ENCODE measurements around the gene SPRING1.
A peak's percentile ranks its signal among the peaks of the same experiment; 100 is the strongest.

SPRING1 gene

DNA sequence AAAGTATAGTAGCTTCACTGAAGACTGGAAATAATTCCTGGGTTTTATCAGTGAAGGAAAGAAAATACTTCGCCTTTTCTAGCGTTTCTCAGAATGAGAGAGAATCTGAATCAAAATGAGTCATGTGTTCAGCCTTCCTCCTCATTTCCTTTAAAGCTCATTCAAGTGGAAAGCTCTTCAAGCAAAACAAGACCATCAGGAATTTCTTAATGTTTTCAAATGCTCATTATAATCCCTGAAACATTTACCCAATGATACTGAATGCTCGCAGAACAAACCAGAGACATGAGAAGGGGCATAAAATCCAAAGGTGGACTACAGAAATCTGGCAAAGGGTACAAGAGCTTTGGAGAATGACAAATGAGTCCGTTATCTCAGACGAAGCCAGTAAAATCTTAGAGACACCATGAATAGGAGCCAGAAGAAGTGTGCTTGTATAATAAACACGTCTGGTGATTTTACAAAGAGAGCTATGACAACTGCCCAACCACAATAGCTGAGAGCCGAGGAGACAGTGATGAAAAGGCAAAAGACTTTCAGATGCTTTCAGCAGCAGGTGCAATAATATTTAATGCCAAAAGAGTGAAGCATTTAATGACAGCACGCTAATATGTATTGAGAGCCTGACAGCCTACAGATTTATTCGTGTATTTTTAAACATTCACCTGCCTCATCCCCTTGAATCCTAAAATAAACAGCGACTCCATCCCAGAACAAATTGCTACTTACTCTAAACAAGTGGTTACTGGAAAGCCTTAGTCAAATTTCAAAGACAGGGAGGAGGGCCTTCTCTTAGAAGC, 19.0 kb downstream of the SPRING1 start:
- FAIRE-seq, result no peak
- TF ChIP-seq POLR2A (IDR thresholded peaks at IDR 0.05; ENCODE audit: low read depth, low read length) (no peak), TAF1 (IDR thresholded peaks at IDR 0.05; ENCODE audit: borderline replicate concordance, low read depth, low read length) (no peak), POLR2AphosphoS5 (IDR thresholded peaks at IDR 0.05; ENCODE audit: low read depth, low read length) (no peak)
- DNase-seq (ENCODE audit: insufficient read length), result no peak

DNA sequence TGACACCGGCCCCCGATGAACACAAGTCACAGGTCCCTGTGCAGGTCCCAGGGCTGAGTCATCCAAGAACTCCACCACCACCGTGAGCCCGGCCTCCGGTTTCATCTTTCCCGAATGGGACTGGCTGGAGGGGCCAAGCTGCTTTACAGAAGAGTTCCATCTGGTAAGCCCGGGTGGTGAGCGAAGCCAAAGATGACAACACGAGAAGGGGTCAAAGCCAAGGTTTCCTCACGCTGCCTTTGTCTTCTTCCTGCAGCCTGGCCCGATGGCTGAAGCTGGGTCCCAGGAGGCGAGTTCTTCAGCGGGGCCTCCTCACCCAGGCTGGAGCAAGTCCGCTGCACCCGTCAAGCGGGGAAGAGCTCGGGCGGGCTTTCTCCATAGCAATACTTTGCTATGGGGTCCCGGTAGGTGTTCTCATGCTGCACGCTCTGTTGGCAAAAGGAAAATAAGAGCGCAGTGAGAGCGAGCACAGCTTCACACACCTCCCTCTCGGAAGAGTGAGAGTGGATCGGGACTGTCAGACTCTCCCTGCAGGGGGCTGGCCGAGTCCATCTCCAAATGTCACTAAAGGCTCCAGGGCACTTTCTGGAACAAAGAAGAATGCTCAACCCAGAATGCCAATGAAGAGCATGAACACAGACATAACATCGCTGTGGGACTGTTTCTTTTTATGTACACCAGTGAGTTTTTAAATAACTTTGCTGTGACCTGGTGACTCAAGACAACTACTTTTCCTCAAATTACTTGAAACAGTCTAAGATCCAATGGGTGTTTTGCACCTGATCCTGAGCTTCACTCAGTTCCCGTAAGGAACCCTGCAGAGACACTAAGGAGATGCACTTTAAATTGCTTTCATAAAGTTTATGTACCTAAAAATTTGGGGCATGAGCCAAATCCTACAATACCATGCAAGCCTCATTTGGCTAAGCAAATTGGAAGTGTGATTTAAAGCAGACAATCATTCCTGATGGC, 20.1 kb downstream of the SPRING1 start:
- TF ChIP-seq POLR2A (IDR thresholded peaks at IDR 0.05; ENCODE audit: low read depth, low read length), result no peak
- no peak for TF ChIP-seq POLR2AphosphoS5 (IDR thresholded peaks at IDR 0.05; ENCODE audit: low read depth, low read length)
- no peak for TF ChIP-seq TAF1 (IDR thresholded peaks at IDR 0.05; ENCODE audit: borderline replicate concordance, low read depth, low read length)
- DNase-seq (ENCODE audit: insufficient read length), result no peak
- FAIRE-seq, result no peak

GRCh38 chr12:116714175-116714574, 23.7 kb downstream of the SPRING1 start:
- FAIRE-seq, result no peak
- no peak for TF ChIP-seq POLR2A (IDR thresholded peaks at IDR 0.05; ENCODE audit: low read depth, low read length)
- TF ChIP-seq TAF1 (IDR thresholded peaks at IDR 0.05; ENCODE audit: borderline replicate concordance, low read depth, low read length), result no peak
- TF ChIP-seq POLR2AphosphoS5 (IDR thresholded peaks at IDR 0.05; ENCODE audit: low read depth, low read length), result no peak
- DNase-seq (ENCODE audit: insufficient read length), result no peak

- no peak for TF ChIP-seq POLR2AphosphoS5 (IDR thresholded peaks at IDR 0.05; ENCODE audit: low read depth, low read length)
- no peak for TF ChIP-seq POLR2A (IDR thresholded peaks at IDR 0.05; ENCODE audit: low read depth, low read length)
- TF ChIP-seq TAF1 (IDR thresholded peaks at IDR 0.05; ENCODE audit: borderline replicate concordance, low read depth, low read length), result no peak
- DNase-seq (ENCODE audit: insufficient read length) (no peak), FAIRE-seq (no peak)
Observed at GRCh38 chr12:116713527-116713926, 24.3 kb downstream of the SPRING1 start.

DNA sequence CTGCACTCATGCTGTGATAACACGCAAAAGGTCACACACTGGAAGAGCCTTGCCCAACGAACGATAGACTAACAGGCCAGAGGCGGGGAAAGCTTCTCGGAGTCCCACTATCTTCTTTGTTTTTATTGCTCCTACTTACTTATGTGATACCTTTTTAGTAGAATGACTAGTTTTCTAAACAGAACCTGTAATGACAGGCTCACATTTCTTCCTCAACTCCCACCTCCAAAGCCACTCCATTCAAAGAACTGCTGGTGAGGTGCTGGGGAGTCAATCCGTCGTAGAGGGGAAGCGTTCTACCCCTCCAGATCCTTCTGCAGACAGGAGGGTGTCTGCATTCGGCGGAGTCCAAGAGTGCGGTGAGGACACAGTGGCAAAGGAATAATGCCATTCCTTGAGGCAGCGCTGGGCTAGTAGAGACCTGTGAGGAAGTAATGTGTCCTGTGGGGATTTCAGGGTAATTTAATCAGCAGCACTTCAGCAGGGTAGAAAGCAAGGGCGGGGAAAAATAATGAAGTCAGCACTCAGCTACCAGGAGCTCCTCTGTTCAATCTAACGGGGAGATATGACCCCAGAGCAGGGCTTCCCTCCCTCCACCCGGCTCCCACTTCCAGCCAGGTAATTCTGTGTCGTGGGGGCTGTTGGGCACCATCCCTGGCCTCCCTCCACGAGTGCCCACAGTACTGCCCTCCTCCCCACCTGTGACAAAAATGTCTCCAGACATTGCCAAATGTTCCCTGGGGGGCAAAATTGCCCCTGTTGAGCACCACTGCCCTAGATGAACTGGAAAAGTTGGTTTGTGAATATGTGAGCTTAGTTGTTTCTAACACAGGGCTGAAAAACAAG, 25.2 kb downstream of the SPRING1 start:
- FAIRE-seq, result no peak
- DNase-seq (ENCODE audit: insufficient read length), result no peak
- TF ChIP-seq POLR2AphosphoS5 (IDR thresholded peaks at IDR 0.05; ENCODE audit: low read depth, low read length) (no peak), TAF1 (IDR thresholded peaks at IDR 0.05; ENCODE audit: borderline replicate concordance, low read depth, low read length) (no peak), POLR2A (IDR thresholded peaks at IDR 0.05; ENCODE audit: low read depth, low read length) (no peak)

GRCh38 chr12:116710370-116711150, 27.3 kb downstream of the SPRING1 start:
- DNase-seq (ENCODE audit: insufficient read length), result no peak
- FAIRE-seq, result no peak
- TF ChIP-seq POLR2AphosphoS5 (IDR thresholded peaks at IDR 0.05; ENCODE audit: low read depth, low read length) (no peak), TAF1 (IDR thresholded peaks at IDR 0.05; ENCODE audit: borderline replicate concordance, low read depth, low read length) (no peak), POLR2A (IDR thresholded peaks at IDR 0.05; ENCODE audit: low read depth, low read length) (no peak)

DNA sequence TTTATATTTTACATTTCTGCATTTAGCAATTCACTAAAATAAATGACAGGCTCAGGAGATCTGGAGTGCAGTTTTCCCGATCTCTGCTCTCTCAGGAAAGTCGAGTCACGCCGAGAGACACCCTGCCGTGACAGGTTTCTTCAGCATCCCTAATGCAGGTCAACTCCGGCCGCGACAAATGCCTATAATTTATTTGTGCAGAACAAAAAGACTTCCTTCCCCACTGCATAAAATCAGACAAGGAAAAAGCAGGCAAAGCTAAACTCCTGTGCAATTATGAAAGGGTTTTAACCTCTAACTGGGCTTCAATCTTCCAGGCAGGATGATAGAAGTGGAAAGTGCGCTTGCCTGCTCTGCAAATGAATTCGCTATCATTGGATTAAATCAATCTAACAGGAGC, 28.1 kb downstream of the SPRING1 start:
- DNase-seq (ENCODE audit: insufficient read length) (no peak), FAIRE-seq (no peak)
- TF ChIP-seq TAF1 (IDR thresholded peaks at IDR 0.05; ENCODE audit: borderline replicate concordance, low read depth, low read length) (no peak), POLR2AphosphoS5 (IDR thresholded peaks at IDR 0.05; ENCODE audit: low read depth, low read length) (no peak), POLR2A (IDR thresholded peaks at IDR 0.05; ENCODE audit: low read depth, low read length) (no peak)

DNA sequence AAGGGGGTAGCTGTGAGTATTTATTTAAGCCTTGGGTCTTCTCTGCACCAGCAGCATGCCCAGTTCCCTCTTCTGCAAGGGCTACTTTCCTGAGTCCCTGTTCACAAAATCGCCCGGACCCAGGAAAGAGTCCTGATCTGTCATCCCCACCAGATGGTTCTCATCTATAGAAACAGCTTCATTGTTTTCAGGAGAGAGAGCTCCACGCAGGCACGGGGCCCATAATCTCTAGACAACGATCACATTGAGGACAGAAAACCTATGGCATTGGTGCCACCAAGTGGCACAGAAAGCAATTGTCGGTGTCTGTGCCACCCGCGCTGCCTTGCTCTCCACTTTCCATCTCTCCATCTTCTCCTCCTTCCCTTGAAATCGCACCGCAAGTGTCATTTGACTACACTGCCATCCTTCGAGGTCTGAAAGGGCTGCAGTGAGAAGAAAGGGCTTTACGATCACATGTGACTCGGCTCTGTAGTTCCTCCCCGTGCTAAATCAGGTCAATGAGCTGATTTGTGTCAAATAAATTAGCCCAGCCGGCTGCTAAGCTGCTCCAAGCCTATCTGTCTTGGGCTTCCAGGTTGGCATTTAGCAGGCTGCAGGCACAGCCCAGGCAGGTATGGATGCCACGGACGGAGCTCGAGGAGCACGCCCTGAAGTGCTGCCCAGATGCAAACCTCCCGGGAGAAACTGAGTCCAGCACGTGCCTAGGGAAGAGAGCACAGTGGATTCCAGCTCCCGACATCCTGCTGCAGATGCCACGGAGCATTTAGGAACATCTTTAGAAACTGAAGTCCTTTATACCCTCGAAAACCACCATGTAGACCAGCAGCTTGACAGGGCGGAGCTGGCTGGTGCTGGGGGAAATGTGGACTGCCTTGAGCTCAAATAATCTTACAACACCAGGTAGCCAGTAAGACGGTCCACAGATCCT, 28.8 kb downstream of the SPRING1 start:
- DNase-seq (ENCODE audit: insufficient read length) (no peak), FAIRE-seq (peak; percentile 85)

DNA sequence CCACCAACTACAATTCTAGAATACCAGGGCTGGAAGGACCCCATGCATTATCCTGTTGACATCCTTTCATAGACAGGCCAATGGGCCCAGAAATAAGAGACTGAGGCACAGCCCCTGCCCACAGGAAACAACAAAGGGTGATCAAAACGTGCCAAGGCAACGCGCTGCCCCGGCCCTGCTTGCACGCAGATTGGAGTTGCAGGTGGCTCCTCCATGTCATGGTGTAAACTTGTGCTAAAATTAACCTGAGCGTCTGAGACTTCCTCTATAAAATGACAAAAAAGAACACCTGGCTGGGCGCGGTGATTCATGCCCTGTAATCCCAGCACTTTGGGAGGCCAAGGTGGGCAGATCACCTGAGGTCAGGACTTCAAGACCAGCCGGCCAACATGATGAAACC, 30.1 kb downstream of the SPRING1 start:
- DNase-seq (ENCODE audit: insufficient read length), result no peak
- FAIRE-seq, result no peak
- TF ChIP-seq POLR2A (IDR thresholded peaks at IDR 0.05; ENCODE audit: low read depth, low read length) (no peak), POLR2AphosphoS5 (IDR thresholded peaks at IDR 0.05; ENCODE audit: low read depth, low read length) (no peak), TAF1 (IDR thresholded peaks at IDR 0.05; ENCODE audit: borderline replicate concordance, low read depth, low read length) (no peak)

More for the DNA sequence above, 28.8 kb downstream of the SPRING1 start:
- TF ChIP-seq POLR2A (IDR thresholded peaks at IDR 0.05; ENCODE audit: low read depth, low read length) (no peak), TAF1 (IDR thresholded peaks at IDR 0.05; ENCODE audit: borderline replicate concordance, low read depth, low read length) (no peak), POLR2AphosphoS5 (IDR thresholded peaks at IDR 0.05; ENCODE audit: low read depth, low read length) (no peak)

Data from GM12892 (cell line).